Liver (tissue), 9 donors: ENCODE measurements around the gene CYP3A4. TPM values are rescaled to one million over a fixed set of nuclear protein-coding genes. Genes with fewer than 3 reads are reported as not detected.

Source experiments
- DNase-seq: peaks from one replicate; pipeline ENCODE4 v3.0.0-alpha.2; 2017; ENCODE audit warnings: low spot score
- H3K27ac ChIP-seq, 2 donors: one replicate each; pipeline ENCODE4 v1.7.0; 2013; ENCODE audit warnings: inconsistent platforms in 2 of 2, low read length in 2 of 2, control low read depth in 1 of 2, low read depth in 1 of 2, mild to moderate bottlenecking in 1 of 2
- H3K27me3 ChIP-seq, 4 donors: one replicate each; pipeline versions ENCODE4 v1.6.1 to v1.7.0; 2013; ENCODE audit warnings: low read length in 3 of 4, inconsistent platforms in 1 of 4, mild to moderate bottlenecking in 1 of 4, moderate library complexity in 1 of 4; ENCODE audit not compliant: control insufficient read depth in 4 of 4, insufficient read depth in 4 of 4
- H3K36me3 ChIP-seq, 4 donors: one replicate each; pipeline versions ENCODE4 v1.6.1 to v1.7.0; 2013; ENCODE audit warnings: low read length in 3 of 4, mild to moderate bottlenecking in 3 of 4, low read depth in 1 of 4, moderate library complexity in 1 of 4; ENCODE audit not compliant: control insufficient read depth in 4 of 4, insufficient read depth in 3 of 4
- H3K4me1 ChIP-seq, 4 donors: one replicate each; pipeline versions ENCODE4 v1.6.1 to v1.7.0; 2013; ENCODE audit warnings: low read length in 3 of 4, mild to moderate bottlenecking in 3 of 4, moderate library complexity in 1 of 4; ENCODE audit not compliant: control insufficient read depth in 4 of 4, insufficient read depth in 4 of 4
- H3K4me3 ChIP-seq, 3 donors: one replicate each; pipeline versions ENCODE4 v1.6.1 to v1.7.0; 2013; ENCODE audit warnings: low read length in 3 of 3, control low read depth in 1 of 3, low read depth in 1 of 3, mild to moderate bottlenecking in 1 of 3
- H3K9ac ChIP-seq, 2 donors: one replicate each; pipeline ENCODE4 v1.7.0; 2013; ENCODE audit warnings: low read length in 2 of 2, mild to moderate bottlenecking in 2 of 2, moderate library complexity in 2 of 2, control low read depth in 1 of 2, low read depth in 1 of 2
- H3K9me3 ChIP-seq, 4 donors: one replicate each; pipeline versions ENCODE4 v1.6.1 to v1.7.0; 2013; ENCODE audit warnings: low read length in 3 of 4; ENCODE audit not compliant: control insufficient read depth in 4 of 4
- ATF3 ChIP-seq: IDR thresholded peaks from 2 replicates; pipeline ENCODE4 v1.6.1; 2016; ENCODE audit warnings: antibody characterized with exemption
- CTCF ChIP-seq: fragments of 150-350 bp; IDR thresholded peaks from 2 replicates; pipeline ENCODE4 v1.5.1; 2017; ENCODE audit warnings: improper control_type of control experiment, low read depth, low read length; ENCODE audit not compliant: missing input control
- EGR1 ChIP-seq, 2 donors: IDR thresholded peaks; 2 replicates each; pipeline ENCODE4 v1.6.1; 2016 to 2018; ENCODE audit warnings: antibody characterized with exemption in 2 of 2, low read depth in 2 of 2
- FOXA1 ChIP-seq: IDR thresholded peaks from 2 replicates; pipeline ENCODE4 v1.6.1; 2016; ENCODE audit warnings: antibody characterized with exemption
- FOXA2 ChIP-seq: IDR thresholded peaks from 2 replicates; pipeline ENCODE4 v1.6.1; 2016; ENCODE audit warnings: antibody characterized with exemption
- GABPA ChIP-seq, 2 donors: IDR thresholded peaks in 1 of 2; conservative IDR thresholded peaks in 1 of 2; 2 replicates each; pipeline ENCODE4 v1.6.1; 2016; ENCODE audit warnings: antibody characterized with exemption in 2 of 2, mild to moderate bottlenecking in 1 of 2, moderate library complexity in 1 of 2
- HNF4A ChIP-seq, 2 donors: conservative IDR thresholded peaks; 2 replicates each; pipeline ENCODE4 v1.6.1; 2016; ENCODE audit warnings: antibody characterized with exemption in 2 of 2, mild to moderate bottlenecking in 2 of 2
- HNF4G ChIP-seq: IDR thresholded peaks from 2 replicates; pipeline ENCODE4 v1.6.1; 2016; ENCODE audit warnings: antibody characterized with exemption
- JUND ChIP-seq, 2 donors: IDR thresholded peaks; 2 replicates each; pipeline ENCODE4 v1.6.1; 2016; ENCODE audit warnings: antibody characterized with exemption in 2 of 2
- MAX ChIP-seq: IDR thresholded peaks from 2 replicates; pipeline ENCODE4 v1.6.1; 2016; ENCODE audit warnings: antibody characterized with exemption
- NR2F2 ChIP-seq: IDR thresholded peaks from 2 replicates; pipeline ENCODE4 v1.6.1; 2016; ENCODE audit warnings: antibody characterized with exemption
- RAD21 ChIP-seq, 2 donors: IDR thresholded peaks; 2 replicates each; pipeline ENCODE4 v1.6.1; 2016; ENCODE audit warnings: antibody characterized with exemption in 2 of 2, mild to moderate bottlenecking in 2 of 2
- REST ChIP-seq: IDR thresholded peaks from 2 replicates; pipeline ENCODE4 v1.6.1; 2016; ENCODE audit warnings: antibody characterized with exemption, mild to moderate bottlenecking
- RXRA ChIP-seq, 2 donors: IDR thresholded peaks; 2 replicates each; pipeline ENCODE4 v1.6.1; 2017 to 2018; ENCODE audit warnings: antibody characterized with exemption in 2 of 2, mild to moderate bottlenecking in 1 of 2
- SP1 ChIP-seq: IDR thresholded peaks from 2 replicates; pipeline ENCODE4 v1.6.1; 2018; ENCODE audit warnings: antibody characterized with exemption, mild to moderate bottlenecking
- TAF1 ChIP-seq: conservative IDR thresholded peaks from 2 replicates; pipeline ENCODE4 v1.6.1; 2016; ENCODE audit warnings: antibody characterized with exemption, mild to moderate bottlenecking
- YY1 ChIP-seq: IDR thresholded peaks from 2 replicates; pipeline ENCODE4 v1.6.1; 2016; ENCODE audit warnings: antibody characterized with exemption, mild to moderate bottlenecking
- ZBTB33 ChIP-seq: IDR thresholded peaks from 2 replicates; pipeline ENCODE4 v1.6.1; 2016; ENCODE audit warnings: antibody characterized with exemption
- WGBS: extraction: QIAGEN DNeasy Blood & Tissue Kit; methylation state at CpG from one replicate; pipeline ENCODE4 v1.1.7; 2013; 5-methylcytosine and 5-hydroxymethylcytosine counted together
- polyA plus RNA-seq, 2 donors: library from polyadenylated mRNA; stranded (reverse) in 1 of 2; unstranded in 1 of 2; fragments of 200-250 nt in 1 of 2; fragments of >200 nt in 1 of 2; fragmentation: Nextera tagmentation in 1 of 2; extraction: Ambion mirVana in 1 of 2; gene quantifications; one replicate each; pipeline versions ENCODE4 v1.2.1 to v1.2.3, GENCODE V29; 2013 to 2015
- total RNA-seq, 2 donors: library from RNA; depleted of rRNA; stranded (reverse); fragments of >200 nt; gene quantifications; one replicate each; pipeline ENCODE4 v1.2.3, GENCODE V29; 2014
- donor health status: healthy.
- donor health status: healthy.
- donor health status: healthy.
- donor health status: healthy.
- donor health status: healthy.

CYP3A4 gene
- total and polyA plus RNA-seq, 4 donors = 0.51 to 1,082 (median 289) TPM

- Histone ChIP-seq H3K36me3 (no peaks in the 10 kb centered on the region), H3K4me1 (peaks cover 0 to 24% (median 11%) of the 10 kb centered on the region in 4 donors), H3K27me3 (no peaks in the 10 kb centered on the region), H3K27ac (peak overlapping the region; percentile 83 to 88), H3K9ac (no peak overlapping the region), H3K9me3 (no peaks in the 10 kb centered on the region), H3K4me3 (no peak overlapping the region)
- no peak for DNase-seq
- peak; percentile 67 to 77 for TF ChIP-seq RAD21 (IDR thresholded peaks at IDR 0.05)
- TF ChIP-seq SP1 = peak; percentile 95
- peak; percentile 82 to 95 for TF ChIP-seq JUND (IDR thresholded peaks at IDR 0.05)
- TF ChIP-seq GABPA (IDR thresholded peaks at IDR 0.05 in 1 of 2, conservative IDR thresholded peaks at IDR 0.05 in 1 of 2) = no peak
- no peak for TF ChIP-seq TAF1
- peak; percentile 82 to 91 for TF ChIP-seq HNF4A (conservative IDR thresholded peaks at IDR 0.05)
- no peak for TF ChIP-seq CTCF
- peak; percentile 86 for TF ChIP-seq FOXA1
- peak; percentile 84 for TF ChIP-seq FOXA2
- peak; percentile 78 for TF ChIP-seq YY1
- TF ChIP-seq HNF4G = peak; percentile 55
- TF ChIP-seq ATF3 = peak; percentile 73
- TF ChIP-seq EGR1 (IDR thresholded peaks at IDR 0.05; ENCODE audit: low read depth in 2 of 2) = peak in 1 of 2 donors; percentile 42
- peak; percentile 83 for TF ChIP-seq ZBTB33
- peak; percentile 66 for TF ChIP-seq NR2F2
- peak; percentile 100 for TF ChIP-seq RXRA (IDR thresholded peaks at IDR 0.05)
- peak; percentile 90 for TF ChIP-seq MAX
- peak; percentile 79 for TF ChIP-seq REST
- WGBS = 37% methylated on average over 4 of the region's 4 CpGs
Observed at GRCh38 chr7:99742737-99743394, 41.1 kb downstream of the CYP3A4 start.
